ENCODE data around the gene CACNB4.

CACNB4 gene

GRCh38 chr2:152019732-152020131 lies 79.1 kb downstream of the CACNB4 start:
- no peak overlapping the region for H3K4me3 ChIP-seq (ENCODE audit: low read depth, low read length)
- TF ChIP-seq CTCF (IDR thresholded peaks at IDR 0.05): no peak
- no peak overlapping the region for H3K27ac ChIP-seq
- H3K79me2 ChIP-seq: no peaks in the 10 kb centered on the region
- no peaks in the 10 kb centered on the region for H3K27me3 ChIP-seq (ENCODE audit: control insufficient read depth, insufficient read depth, low read length)
- no peak overlapping the region for H2AFZ ChIP-seq
- H3K9me3 ChIP-seq (ENCODE audit: control insufficient read depth, low read length): no peaks in the 10 kb centered on the region
- no peaks in the 10 kb centered on the region for H3K36me3 ChIP-seq (ENCODE audit: control insufficient read depth, insufficient read depth, low read length)
- H3K9ac ChIP-seq: no peak overlapping the region
- H3K4me2 ChIP-seq (ENCODE audit: low read length): no peak overlapping the region
- H3K4me1 ChIP-seq: no peaks in the 10 kb centered on the region

- Histone ChIP-seq H2AFZ (no peak overlapping the region), H3K4me3 (ENCODE audit: low read depth, low read length) (no peak overlapping the region), H3K36me3 (ENCODE audit: control insufficient read depth, insufficient read depth, low read length) (no peaks in the 10 kb centered on the region), H3K9ac (no peak overlapping the region), H3K9me3 (ENCODE audit: control insufficient read depth, low read length) (no peaks in the 10 kb centered on the region), H3K27me3 (ENCODE audit: control insufficient read depth, insufficient read depth, low read length) (no peaks in the 10 kb centered on the region), H3K79me2 (no peaks in the 10 kb centered on the region), H3K27ac (no peak overlapping the region), H3K4me2 (ENCODE audit: low read length) (no peak overlapping the region), H3K4me1 (no peaks in the 10 kb centered on the region)
- TF ChIP-seq CTCF (IDR thresholded peaks at IDR 0.05): no peak
Measured at GRCh38 chr2:152016181-152017120, 82.4 kb downstream of the CACNB4 start.

GRCh38 chr2:152015552-152015951 lies 83.3 kb downstream of the CACNB4 start:
- Histone ChIP-seq H3K4me2 (ENCODE audit: low read length) (no peak overlapping the region), H3K27ac (no peak overlapping the region), H2AFZ (no peak overlapping the region), H3K9me3 (ENCODE audit: control insufficient read depth, low read length) (no peaks in the 10 kb centered on the region), H3K4me3 (ENCODE audit: low read depth, low read length) (no peak overlapping the region), H3K79me2 (no peaks in the 10 kb centered on the region), H3K27me3 (ENCODE audit: control insufficient read depth, insufficient read depth, low read length) (no peaks in the 10 kb centered on the region), H3K36me3 (ENCODE audit: control insufficient read depth, insufficient read depth, low read length) (no peaks in the 10 kb centered on the region), H3K9ac (no peak overlapping the region), H3K4me1 (no peaks in the 10 kb centered on the region)
- no peak for TF ChIP-seq CTCF (IDR thresholded peaks at IDR 0.05)

- TF ChIP-seq CTCF (IDR thresholded peaks at IDR 0.05): no peak
- no peaks in the 10 kb centered on the region for H3K4me1 ChIP-seq
- H3K79me2 ChIP-seq: no peaks in the 10 kb centered on the region
Measured at GRCh38 chr2:152012697-152013096, 86.1 kb downstream of the CACNB4 start.

GRCh38 chr2:152011724-152012123 lies 87.1 kb downstream of the CACNB4 start:
- no peak overlapping the region for H3K9ac ChIP-seq
- H3K79me2 ChIP-seq: no peaks in the 10 kb centered on the region
- H2AFZ ChIP-seq: no peak overlapping the region
- no peaks in the 10 kb centered on the region for H3K36me3 ChIP-seq (ENCODE audit: control insufficient read depth, insufficient read depth, low read length)
- TF ChIP-seq CTCF (IDR thresholded peaks at IDR 0.05): no peak
- H3K4me1 ChIP-seq: no peaks in the 10 kb centered on the region
- no peaks in the 10 kb centered on the region for H3K9me3 ChIP-seq (ENCODE audit: control insufficient read depth, low read length)
- no peak overlapping the region for H3K4me2 ChIP-seq (ENCODE audit: low read length)
- no peaks in the 10 kb centered on the region for H3K27me3 ChIP-seq (ENCODE audit: control insufficient read depth, insufficient read depth, low read length)
- H3K4me3 ChIP-seq (ENCODE audit: low read depth, low read length): no peak overlapping the region
- no peak overlapping the region for H3K27ac ChIP-seq

More at GRCh38 chr2:152012697-152013096, 86.1 kb downstream of the CACNB4 start:
- H3K4me2 ChIP-seq (ENCODE audit: low read length): no peak overlapping the region
- no peak overlapping the region for H3K4me3 ChIP-seq (ENCODE audit: low read depth, low read length)
- H3K9ac ChIP-seq: no peak overlapping the region
- H3K9me3 ChIP-seq (ENCODE audit: control insufficient read depth, low read length): no peaks in the 10 kb centered on the region
- no peaks in the 10 kb centered on the region for H3K27me3 ChIP-seq (ENCODE audit: control insufficient read depth, insufficient read depth, low read length)
- H3K27ac ChIP-seq: no peak overlapping the region
- no peak overlapping the region for H2AFZ ChIP-seq
- H3K36me3 ChIP-seq (ENCODE audit: control insufficient read depth, insufficient read depth, low read length): no peaks in the 10 kb centered on the region

Measured in parathyroid adenoma (tissue), 2 donors.